GM18868 (cell line): Measurements from ENCODE around the gene GSTM2.
"Not testable (repeated sequence)": the region's sequence is repeated elsewhere in the genome, so short reads cannot be mapped to it uniquely, and the experiment has no call there.

Experiments used
- ATAC-seq: cut with Tn5 transposase; IDR thresholded peaks from one replicate; pipeline ENCODE4 v1.9.1; 2021; ENCODE audit warnings: mild to moderate bottlenecking, moderate library complexity; ENCODE audit not compliant: unreplicated experiment

Gene GSTM2

DNA sequence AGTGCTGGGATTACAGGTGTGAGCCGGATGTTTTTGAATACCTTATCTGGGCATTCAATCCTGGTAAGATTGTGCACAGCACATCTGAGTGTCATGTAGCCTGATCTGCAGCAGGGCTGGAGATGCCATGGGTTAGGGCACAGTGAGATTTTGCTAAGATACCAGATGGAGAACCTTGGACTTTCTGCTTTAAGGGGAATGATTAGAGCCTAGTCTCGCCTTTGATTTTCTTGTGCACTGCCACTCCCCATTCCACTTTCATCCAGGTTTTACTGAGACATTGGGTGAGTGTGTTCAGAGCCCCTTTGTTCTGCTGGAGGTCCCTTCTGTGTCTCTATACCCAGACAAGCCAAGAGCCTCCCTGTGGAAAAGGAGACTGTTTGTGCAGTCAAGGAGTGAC is 6.0 kb downstream of the GSTM2 start:
- ATAC-seq = not testable (repeated sequence)

DNA sequence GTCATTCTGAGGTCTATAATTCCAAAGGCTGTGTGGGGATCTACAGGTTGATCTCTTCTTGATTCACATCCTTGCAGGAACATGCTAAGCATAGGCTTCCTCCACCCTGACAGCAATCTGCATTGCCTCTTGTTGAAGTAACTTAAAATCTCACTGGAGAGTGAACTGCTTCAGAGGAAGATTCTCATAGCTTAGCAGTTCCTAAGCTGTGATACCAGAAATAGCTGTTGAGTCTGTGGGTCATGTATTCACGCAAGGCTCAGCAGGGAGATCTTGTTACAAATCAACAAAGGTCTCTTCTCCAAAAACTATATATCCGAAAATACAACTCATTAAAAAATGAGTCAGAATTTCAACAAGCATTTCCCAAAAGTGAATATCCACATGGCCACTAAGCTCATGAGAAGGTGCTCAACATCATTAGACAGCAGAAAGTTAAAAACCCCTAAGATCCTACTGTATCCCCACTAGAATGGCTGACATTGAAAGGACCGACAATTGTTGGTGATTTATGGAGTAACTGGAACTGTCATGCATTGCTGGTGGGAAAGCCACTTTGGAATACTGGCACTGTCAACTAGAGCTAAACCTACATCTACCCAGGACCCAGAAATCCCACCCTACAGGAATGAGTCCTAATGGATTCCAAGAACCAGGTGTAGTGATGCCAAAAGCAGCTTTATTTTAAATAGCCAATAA is 9.0 kb downstream of the GSTM2 start:
- ATAC-seq = not testable (repeated sequence)

DNA sequence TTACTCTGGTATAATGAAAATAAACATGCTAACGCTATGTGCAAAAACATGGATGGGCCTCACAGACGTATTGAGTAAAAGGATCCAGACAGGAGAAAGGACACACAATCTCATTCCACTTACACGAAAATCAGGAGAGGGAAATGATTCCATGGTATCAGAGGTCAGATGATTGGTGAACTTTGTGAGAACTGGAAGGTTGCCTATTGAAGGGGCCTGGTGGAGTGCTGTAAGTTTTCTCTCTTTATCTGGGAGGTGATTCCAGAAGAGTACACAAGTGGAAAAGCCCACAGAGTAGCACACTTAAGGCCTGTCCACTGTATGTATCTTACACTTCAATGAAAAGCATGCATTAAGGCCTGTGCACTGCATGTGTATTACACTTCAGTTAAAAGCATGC is 9.6 kb downstream of the GSTM2 start:
- no peak for ATAC-seq

DNA sequence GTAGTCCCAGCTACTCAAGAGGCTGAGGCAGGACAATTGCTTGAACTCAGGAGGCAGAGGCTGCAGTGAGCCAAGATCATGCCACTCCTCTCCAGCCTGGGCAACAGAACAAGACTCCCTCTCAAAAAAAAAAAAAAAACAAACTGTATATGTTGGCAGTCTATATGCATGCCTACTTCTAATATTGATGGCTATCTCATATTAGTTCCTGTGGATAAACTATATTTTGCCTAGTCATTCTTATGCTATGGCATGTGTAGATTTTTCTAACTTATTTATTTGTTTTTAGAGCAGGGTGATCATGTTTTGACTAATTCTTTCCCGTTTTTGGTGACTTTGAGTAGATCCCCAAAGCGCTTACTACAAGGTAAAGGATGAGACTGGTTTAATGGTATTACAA is 10.8 kb downstream of the GSTM2 start:
- ATAC-seq = not testable (repeated sequence)

DNA sequence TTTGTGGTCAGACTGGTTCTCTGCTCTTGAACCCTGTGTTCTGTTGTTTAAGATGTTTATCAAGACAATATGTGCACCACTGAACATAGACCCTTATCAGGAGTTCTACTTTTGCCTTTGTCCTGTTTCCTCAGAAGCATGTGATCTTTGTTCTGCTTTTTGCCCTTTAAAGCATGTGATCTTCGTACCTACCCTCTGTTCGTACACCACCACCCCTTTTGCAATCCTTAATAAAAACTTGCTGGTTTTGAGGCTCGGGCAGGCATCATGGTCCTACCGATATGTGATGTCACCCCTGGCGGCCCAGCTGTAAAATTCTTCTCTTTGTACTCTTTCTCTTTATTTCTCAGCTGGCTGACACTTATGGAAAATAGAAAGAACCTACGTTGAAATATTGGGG is 16.9 kb downstream of the GSTM2 start:
- not testable (repeated sequence) for ATAC-seq

DNA sequence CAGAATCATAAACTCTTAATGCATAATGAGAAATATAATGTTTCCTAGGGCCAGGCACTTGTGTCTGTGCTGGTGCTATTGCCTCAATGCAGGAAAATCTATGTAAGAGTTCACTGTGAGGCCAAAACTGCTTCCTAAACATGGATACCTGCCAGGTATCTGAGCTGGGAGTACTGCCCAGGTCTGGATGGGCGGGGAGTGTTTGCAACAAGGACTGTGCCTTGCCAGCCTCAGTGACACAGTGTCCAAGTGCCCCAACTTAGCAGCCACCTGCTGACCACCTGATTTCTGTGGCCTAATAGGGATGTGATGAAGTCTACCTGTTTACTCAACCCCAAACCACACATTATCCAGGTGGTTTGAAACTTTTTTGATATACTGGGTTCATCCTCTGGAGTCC is 17.5 kb downstream of the GSTM2 start:
- not testable (repeated sequence) for ATAC-seq

DNA sequence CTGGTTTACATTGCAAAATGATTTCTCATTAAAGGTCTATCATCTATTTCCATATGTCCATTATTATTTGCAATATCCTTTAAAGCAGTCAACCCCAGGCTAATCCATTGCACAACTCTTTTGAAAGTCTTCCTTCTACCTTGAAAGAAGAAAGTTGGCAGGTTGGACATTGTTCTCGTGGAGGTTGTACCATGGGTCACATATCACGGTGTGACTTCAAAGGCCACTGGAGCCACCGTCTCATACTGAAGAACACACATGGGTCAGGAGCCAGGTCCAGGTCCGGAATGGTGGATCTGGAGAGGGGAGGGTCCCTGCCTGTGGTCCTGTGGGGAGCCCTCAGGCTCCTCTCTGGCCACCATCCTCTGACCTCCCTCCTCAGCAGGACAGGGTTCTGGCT is 18.0 kb downstream of the GSTM2 start:
- ATAC-seq = not testable (repeated sequence)

DNA sequence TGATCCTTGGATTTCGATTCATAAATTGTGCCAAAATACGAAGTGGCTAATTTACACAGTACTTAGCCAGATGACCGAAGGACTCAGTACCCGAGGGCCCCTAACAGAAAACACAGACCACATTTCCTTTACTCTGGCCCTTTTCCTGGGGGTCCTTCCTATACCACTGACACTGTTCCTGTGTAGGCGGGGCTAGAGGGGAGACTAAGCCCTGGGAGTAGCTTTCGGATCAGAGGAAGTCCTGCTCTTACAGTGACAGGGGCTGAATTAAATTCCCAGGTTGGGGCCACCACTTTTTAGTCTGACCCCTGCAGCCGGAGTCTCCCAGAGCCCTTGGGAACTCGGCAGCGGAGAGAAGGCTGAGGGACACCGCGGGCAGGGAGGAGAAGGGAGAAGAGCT is 19.3 kb downstream of the GSTM2 start:
- ATAC-seq = not testable (repeated sequence)

DNA sequence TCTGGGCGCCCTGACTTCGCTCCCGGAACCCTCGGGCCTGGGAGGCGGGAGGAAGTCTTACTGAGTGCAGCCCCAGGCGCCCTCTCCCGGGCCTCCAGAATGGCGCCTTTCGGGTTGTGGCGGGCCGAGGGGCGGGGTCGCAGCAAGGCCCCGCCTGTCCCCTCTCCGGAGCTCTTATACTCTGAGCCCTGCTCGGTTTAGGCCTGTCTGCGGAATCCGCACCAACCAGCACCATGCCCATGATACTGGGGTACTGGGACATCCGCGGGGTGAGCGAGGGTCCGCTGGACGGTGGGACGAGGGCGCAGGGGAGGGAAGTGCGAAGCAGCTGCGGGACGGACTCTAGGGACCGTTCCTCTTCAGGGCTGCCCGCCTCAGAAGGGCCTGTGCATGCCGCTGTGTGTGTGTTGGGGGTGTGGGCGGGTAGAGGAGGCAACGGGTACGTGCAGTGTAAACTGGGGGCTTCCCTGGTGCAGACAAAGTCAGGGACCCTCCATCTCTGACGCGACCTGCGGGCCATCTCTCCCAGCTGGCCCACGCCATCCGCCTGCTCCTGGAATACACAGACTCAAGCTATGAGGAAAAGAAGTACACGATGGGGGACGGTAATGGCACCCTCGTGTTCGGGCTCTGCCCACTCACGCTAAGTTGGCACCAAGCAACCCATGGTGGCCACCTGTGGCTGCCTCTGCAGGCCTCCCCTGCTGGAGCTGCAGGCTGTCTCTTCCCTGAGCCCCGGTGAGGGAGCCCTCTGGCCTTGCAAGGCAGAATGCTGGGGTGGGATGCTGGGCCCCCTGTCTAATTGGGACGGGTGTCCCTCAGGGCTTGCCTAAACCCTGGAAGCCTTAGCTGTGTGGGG is 20.0 kb downstream of the GSTM2 start, which contains the start of gene GSTM1:
Gene GSTM1 (plus strand): TSS at position 177 of the 859 bp plus-strand sequence. CDS start 57 bp downstream, at position 234.
- ATAC-seq = peak; percentile 98

DNA sequence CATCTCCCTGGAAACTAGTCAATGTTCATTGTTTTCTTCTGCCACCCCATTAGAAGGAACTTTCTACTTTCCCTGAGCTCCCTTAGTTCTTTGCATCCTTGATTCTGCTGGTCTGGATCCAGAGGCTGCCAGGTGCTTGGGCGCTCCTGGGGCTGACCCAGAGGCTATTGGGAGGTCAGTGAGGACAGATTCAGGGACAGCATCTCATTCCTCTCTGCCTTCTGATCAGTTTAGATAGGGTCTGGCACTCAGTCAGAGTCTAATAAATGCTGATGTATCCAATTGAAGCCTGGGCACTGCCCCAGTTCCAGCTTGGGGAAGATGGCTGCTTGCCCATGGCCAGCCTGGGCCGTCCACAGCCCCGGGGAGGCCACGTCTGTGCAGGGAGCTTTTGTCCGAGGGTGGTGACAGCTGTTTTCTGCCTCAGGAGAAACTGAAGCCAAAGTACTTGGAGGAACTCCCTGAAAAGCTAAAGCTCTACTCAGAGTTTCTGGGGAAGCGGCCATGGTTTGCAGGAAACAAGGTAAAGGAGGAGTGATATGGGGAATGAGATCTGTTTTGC is 22.1 kb downstream of the GSTM2 start:
- ATAC-seq = no peak

DNA sequence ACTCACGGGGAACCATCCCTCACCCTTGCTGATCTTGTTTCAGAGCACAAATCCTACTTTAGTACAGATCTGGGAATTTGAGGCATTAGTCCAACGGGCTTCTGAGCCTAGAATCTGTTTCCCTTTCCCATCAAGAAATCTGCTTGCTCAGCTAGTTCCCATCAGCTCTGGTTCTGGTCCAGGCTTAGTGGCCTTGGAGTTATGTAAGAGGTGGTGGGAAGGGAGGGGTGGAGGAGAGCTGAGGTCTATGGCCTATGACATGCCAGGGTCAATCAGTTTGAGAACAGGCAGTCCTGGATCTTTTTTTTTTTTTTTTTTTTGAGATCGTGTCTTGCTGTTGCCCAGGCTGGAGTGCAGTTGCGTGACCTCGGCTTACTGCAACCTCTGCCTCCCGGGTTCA is 23.9 kb downstream of the GSTM2 start:
- no peak for ATAC-seq

DNA sequence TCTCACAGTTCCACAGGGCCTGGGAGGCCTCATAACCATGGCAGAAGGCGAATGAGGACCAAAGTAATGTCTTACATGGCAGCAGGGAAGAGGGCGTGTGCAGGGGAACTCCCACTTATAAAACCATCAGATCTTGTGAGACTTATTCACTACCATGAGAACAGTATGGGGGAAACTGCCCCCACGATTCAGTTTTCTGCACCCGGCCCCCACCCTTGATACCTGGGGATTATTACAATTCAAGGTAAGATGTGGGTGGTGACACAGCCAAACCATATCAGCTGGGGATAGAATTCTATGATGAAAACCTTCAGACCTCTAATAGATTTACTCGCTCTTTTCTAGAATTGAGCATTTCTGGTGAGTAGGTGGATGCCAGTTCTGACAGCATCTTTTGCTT is 26.5 kb downstream of the GSTM2 start:
- ATAC-seq = not testable (repeated sequence)

DNA sequence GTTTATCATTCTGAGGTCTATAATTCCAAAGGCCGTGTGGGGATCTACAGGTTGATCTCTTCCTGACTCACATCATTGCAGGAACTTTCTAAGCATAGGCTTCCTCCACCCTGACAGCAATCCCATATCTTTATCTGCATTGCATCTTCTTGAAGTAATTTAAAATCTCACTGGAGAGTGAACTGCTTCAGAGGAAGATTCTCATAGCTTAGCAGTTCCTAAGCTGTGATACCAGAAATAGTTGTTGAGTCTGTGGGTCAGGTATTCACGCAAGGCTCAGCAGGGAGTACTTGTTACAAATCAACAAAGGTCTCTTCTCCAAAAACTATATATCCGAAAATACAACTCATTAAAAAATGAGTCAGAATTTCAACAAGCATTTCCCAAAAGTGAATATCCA is 27.3 kb downstream of the GSTM2 start:
- ATAC-seq = not testable (repeated sequence)

DNA sequence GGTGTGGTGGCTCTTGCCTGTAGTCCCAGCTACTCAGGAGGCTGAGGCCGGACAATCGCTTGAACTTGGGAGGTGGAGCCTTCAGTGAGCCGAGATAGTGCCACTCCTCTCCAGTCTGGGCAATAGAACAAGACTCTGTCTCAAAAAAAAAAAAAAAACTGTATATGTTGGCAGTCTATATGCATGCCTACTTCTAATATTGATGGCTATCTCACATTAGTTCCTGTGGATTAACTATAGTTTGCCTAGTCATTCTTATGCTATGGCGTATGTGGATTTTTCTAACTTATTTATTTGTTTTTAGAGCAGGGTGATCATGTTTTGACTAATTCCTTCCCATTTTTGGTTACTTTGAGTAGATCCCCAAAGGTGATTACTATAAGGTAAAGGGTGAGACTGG is 29.2 kb downstream of the GSTM2 start:
- no peak for ATAC-seq

DNA sequence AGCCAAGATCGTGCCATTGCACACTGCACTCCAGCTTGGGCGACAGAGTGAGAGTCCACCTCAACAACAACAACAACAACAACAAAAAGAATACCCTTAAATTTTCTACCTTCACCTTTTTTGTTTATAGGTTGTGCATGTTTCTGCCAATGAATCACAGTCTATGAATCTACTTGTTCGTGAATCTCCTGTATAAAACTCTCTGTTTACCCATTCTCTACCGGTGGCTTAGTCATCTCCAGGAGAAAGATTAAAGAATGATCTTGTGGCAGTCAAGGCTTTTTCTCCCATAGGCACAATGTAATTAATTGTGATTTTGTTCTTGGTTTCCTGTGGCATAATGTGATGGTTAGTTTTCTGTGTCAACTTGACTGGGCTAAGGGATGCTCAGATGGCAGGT is 30.0 kb downstream of the GSTM2 start:
- ATAC-seq = not testable (repeated sequence)

DNA sequence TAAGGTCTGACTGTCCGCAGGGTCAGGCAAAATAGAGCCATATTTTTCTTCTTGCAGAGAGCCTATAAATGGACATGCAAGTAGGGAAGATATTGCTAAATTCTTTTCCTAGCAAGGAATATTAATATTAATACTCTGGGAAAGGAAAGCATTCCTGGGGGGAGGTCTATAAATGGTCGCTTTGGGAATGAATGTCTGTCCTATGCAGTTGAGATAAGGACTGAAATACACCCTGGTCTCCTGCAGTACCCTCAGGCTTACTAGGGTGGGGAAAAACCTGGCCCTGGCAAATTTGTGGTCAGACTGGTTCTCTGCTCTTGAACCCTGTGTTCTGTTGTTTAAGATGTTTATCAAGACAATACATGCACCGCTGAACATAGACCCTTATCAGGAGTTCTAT is 35.1 kb downstream of the GSTM2 start:
- ATAC-seq = not testable (repeated sequence)

DNA sequence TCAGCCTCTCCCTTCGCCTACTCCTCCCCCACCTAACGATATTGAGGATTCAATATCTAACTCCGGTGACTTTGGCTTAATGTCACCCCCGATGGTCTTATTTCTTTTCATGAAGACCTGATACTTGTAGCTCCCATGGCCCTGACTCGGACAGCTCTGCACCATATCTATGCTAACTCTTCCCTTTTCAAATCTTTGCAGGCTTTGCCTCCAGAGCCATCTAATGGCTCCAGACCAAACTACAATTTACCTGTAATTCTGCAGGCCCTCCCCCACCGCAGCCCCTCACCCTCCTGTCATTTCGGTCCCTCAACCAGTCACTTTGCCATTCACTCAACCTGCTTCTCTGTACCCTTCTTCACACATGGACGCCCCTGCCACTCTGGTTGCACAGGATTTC is 36.3 kb downstream of the GSTM2 start:
- no peak for ATAC-seq

DNA sequence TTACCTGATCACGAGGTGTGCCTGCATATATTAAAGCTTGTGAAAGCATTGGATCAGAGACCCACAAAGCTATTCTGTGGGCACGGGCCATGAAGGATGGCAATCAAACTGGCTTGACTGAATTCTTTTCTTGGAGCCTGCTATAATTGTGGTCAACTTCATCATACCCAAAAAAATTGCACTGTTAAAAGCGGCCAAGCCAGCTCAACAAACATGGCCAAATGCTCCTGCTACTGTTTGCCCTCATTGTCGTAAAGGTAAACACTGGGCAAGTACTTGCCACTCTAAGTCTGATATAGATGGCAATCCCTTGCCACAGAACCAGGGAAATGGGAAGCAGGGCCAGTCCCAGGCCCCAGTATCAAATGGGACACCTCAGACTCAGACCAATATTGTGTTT is 37.6 kb downstream of the GSTM2 start:
- no peak for ATAC-seq

DNA sequence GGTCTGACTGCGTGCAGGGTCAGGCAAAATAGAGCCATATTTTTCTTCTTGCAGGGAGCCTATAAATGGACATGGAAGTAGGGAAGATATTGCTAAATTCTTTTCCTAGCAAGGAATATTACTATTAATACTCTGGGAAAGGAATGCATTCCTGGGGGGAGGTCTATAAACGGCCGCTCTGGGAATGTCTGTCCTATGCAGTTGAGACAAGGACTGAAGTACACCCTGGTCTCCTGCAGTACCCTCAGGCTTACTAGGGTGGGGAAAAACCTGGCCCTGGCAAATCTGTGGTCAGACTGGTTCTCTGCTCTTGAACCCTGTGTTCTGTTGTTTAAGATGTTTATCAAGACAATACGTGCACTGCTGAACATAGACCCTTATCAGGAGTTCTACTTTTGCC is 41.1 kb downstream of the GSTM2 start:
- not testable (repeated sequence) for ATAC-seq

DNA sequence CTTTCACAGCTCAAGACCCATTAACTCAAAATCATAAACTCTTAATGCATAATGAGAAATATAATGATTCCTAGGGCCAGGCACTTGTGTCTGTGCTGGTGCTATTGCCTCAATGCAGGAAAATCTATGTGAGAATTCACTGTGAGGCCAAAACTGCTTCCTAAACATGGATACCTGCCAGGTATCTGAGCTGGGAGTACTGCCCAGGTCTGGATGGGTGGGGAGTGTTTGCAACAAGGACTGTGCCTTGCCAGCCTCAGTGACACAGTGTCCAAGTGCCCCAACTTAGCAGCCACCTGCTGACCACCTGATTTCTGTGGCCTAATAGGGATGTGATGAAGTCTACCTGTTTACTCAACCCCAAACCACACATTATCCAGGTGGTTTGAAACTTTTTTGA is 42.0 kb downstream of the GSTM2 start:
- not testable (repeated sequence) for ATAC-seq

DNA sequence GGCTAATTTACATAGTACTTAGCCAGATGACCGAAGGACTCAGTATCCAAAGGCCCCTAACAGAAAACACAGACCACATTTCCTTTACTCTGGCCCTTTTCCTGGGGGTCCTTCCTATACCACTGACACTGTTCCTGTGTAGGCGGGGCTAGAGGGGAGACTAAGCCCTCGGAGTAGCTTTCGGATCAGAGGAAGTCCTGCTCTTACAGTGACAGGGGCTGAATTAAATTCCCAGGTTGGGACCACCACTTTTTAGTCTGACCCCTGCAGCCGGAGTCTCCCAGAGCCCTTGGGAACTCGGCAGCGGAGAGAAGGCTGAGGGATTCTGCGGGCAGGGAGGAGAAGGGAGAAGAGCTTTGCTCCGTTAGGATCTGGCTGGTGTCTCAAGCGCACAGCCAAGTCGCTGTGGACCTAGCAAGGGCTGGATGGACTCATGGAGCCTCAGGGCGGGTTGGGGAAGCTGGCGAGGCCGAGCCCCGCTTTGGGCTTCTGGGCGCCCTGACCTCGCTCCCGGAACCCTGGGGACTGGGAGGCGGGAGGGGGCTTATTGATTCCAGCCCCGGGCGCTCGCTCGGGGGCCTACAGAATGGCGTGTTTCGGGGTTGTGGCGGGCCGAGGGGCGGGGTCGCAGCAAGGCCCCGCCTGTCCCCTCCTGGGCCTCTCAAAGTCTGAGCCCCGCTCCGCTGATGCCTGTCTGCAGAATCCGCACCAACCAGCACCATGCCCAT is 43.9 kb downstream of the GSTM2 start, which contains the start of gene GSTM5:
Gene GSTM5 (plus strand): TSS at position 659 of the 728 bp plus-strand sequence. CDS start 62 bp downstream, at position 721.
- ATAC-seq = not testable (repeated sequence)
